ENCODE data around the gene CFAP74. TPM values are rescaled to one million over a fixed set of nuclear protein-coding genes. Genes with fewer than 3 reads are reported as not detected.

CFAP74 gene, protein sequence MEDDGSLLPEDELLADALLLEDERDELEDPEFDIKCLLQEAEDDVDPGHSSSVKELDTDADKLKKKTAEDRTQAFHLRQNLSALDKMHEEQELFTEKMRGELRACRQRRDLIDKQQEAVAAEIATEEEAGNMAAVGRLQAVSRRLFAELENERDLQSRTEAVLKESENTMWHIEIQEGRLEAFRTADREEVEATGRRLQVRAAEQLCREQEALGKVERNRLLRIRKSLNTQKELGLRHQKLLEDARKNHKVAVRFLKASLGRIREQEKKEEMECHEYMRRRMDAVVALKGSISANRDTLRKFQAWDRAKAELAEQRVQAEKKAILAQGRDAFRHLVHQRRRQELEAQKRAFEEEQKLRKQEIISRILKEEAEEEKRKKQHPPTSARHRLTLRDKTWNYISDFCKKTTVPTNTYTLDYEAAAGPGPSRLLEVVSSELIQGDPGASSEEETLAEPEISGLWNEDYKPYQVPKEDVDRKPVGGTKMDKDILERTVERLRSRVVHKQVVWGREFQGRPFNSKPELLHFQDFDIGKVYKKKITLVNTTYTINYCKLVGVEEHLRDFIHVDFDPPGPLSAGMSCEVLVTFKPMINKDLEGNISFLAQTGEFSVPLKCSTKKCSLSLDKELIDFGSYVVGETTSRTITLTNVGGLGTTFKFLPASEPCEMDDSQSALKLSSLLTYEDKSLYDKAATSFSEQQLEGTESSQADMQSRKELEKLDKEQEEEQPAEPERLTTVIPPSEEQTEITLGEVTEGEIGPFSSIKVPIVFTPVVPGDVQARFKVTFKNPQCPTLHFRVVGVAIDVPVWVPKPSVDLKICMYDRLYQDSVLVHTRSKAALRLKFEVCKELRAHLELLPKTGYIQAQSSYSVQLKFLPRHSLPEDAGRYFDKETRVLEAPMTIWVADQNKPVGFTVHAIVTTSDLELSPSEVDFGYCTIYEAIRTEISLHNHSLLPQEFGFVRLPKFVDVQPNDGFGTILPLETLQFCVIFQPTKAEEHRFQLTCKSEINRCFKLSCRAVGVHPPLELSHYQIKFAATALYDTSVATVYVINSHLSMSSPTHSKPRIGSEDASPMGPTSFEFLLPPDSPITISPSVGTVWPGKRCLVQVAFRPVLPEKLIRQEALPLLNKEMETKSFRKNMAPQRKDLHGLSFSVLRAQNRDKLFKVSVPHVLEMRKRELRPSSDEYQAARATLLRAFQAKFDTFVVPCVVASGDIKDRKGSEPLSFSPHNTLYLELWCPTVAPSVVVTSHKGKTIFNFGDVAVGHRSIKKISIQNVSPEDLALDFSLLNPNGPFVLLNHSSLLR (N-terminal part only)
- polyA plus RNA-seq (2011; rRNA removed) (not detected in 2 replicates), polyA minus RNA-seq (2011; rRNA and poly(A)+ RNA removed) (0.05 TPM in 1 of 2 replicates, not detected in the other)

DNA sequence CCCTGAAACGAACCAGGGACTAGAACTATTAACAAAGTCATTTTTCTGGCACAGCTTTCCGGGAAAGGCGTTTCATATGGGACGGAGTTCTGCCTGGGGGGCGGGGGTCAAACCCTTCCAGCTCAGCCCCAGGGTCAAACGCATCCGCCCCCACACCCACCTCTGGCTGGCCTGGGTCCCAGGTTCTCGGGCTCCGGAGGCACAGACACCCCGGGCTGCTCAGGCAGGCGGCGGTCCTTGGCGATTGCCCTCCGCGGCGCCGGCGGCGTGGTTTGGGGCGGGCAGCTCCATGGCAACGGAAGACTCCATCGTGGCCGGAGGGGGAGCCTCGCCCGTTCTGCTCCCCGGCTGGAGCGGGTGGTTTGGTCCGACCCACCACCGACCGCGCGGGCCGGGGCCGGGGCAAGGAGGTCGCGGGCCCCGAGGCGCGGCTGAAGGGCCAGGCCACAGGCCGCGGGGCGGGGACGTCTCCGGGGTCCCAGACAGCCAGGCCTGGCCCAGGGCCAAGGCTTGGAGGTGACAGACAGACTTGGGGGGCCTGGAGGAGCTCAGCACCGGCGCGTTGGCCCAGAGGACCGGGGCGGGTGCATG, at the start of gene CFAP74:
CFAP74 (minus strand) TSS at position 246 of the 591 bp plus-strand sequence. CDS start 12,830 bp downstream, outside the sequence.
- Histone ChIP-seq H3K27ac (ENCODE audit: low read depth, low read length) (no peak within 1 kb of the TSS), H3K9me3 (ENCODE audit: control insufficient read depth, insufficient read depth, low read length) (no peaks in the 10 kb centered on the region), H3K4me3 (ENCODE audit: low read depth, low read length) (0 out of 2 replicates have a peak within 1 kb of the TSS, but pooled peaks have one; percentile 22), H3K27me3 (ENCODE audit: control insufficient read depth, insufficient read depth, low read length) (peaks cover 23% of the 10 kb centered on the region)
- TF ChIP-seq, protein P1, sequence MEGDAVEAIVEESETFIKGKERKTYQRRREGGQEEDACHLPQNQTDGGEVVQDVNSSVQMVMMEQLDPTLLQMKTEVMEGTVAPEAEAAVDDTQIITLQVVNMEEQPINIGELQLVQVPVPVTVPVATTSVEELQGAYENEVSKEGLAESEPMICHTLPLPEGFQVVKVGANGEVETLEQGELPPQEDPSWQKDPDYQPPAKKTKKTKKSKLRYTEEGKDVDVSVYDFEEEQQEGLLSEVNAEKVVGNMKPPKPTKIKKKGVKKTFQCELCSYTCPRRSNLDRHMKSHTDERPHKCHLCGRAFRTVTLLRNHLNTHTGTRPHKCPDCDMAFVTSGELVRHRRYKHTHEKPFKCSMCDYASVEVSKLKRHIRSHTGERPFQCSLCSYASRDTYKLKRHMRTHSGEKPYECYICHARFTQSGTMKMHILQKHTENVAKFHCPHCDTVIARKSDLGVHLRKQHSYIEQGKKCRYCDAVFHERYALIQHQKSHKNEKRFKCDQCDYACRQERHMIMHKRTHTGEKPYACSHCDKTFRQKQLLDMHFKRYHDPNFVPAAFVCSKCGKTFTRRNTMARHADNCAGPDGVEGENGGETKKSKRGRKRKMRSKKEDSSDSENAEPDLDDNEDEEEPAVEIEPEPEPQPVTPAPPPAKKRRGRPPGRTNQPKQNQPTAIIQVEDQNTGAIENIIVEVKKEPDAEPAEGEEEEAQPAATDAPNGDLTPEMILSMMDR (IDR thresholded peaks at IDR 0.05; ENCODE audit: low read depth, low read length), result no peak
- no peak for DNase-seq (ENCODE audit: low read depth, low spot score)
- POLR2A ChIA-PET, result no interaction called here
- CTCF ChIA-PET, result interaction anchor here (1.6 kb wide), 1 partner anchor 41 kb away, joined by 6 read pairs; no protein-coding TSS in a partner anchor

DNA sequence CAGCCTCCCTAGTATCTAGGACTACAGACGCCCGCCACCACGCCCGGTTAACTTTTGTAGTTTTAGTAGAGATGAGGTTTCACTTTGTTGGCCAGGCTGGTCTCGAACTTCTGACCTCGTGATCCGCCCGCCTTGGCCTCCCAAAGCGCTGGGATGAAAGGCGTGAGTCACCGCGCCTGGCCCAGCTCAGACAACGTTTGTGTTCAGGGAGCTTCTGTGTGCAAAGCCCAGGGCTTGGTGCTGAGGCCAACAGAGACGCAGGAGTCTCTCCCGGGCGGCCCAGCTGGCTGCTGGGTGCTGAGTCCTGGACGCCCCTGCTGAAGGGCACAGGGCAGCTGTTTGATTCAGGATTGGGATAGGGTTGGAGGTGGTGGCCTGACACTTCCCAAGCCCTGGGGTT, 49.6 kb upstream of the CFAP74 start:
- CTCF ChIA-PET, result interaction anchor here (0.6 kb wide), 1 partner anchor 29 kb away, joined by 7 read pairs; no protein-coding TSS in a partner anchor
- peaks cover 33% of the 10 kb centered on the region for H3K27me3 ChIP-seq (ENCODE audit: control insufficient read depth, insufficient read depth, low read length)
- peaks cover 11% of the 10 kb centered on the region; the same call in 1 of the 2 replicates for H3K9me3 ChIP-seq (ENCODE audit: control insufficient read depth, insufficient read depth, low read length)
- no peak overlapping the region for H3K27ac ChIP-seq (ENCODE audit: low read depth, low read length)
- DNase-seq (ENCODE audit: low read depth, low spot score), result no peak
- TF ChIP-seq, protein P1 (IDR thresholded peaks at IDR 0.05; ENCODE audit: low read depth, low read length), result no peak
- H3K4me3 ChIP-seq (ENCODE audit: low read depth, low read length), result no peak overlapping the region
- POLR2A ChIA-PET, result no interaction called here

DNA sequence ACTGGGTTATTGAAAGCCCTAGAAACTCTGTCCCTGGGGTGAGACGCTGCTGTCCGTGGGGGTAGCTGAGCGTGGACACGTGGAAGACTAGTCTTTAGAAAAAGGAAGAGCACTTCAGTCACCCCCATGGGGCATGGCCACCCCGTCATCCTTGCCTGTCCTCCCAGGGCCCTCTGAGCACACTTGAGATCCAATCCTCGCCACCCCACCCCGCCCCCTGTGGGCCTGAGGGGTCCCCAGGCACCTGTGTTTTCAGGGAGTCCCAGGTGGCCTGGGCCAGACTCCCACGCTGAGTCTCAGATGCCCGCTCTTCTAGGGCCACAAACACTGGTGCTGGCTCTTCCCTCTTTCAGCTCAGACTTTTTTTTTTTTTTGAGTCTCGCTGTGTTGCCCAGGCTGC, 49.2 kb upstream of the CFAP74 start:
- POLR2A ChIA-PET, result no interaction called here
- H3K27ac ChIP-seq (ENCODE audit: low read depth, low read length), result no peak overlapping the region
- peaks cover 33% of the 10 kb centered on the region for H3K27me3 ChIP-seq (ENCODE audit: control insufficient read depth, insufficient read depth, low read length)
- DNase-seq (ENCODE audit: low read depth, low spot score), result no peak
- no peak overlapping the region for H3K4me3 ChIP-seq (ENCODE audit: low read depth, low read length)
- CTCF ChIA-PET, result interaction anchor here (0.6 kb wide), 1 partner anchor 29 kb away, joined by 7 read pairs; no protein-coding TSS in a partner anchor
- TF ChIP-seq, protein P1 (IDR thresholded peaks at IDR 0.05; ENCODE audit: low read depth, low read length), result no peak
- H3K9me3 ChIP-seq (ENCODE audit: control insufficient read depth, insufficient read depth, low read length), result peaks cover 11% of the 10 kb centered on the region; the same call in 1 of the 2 replicates

DNA sequence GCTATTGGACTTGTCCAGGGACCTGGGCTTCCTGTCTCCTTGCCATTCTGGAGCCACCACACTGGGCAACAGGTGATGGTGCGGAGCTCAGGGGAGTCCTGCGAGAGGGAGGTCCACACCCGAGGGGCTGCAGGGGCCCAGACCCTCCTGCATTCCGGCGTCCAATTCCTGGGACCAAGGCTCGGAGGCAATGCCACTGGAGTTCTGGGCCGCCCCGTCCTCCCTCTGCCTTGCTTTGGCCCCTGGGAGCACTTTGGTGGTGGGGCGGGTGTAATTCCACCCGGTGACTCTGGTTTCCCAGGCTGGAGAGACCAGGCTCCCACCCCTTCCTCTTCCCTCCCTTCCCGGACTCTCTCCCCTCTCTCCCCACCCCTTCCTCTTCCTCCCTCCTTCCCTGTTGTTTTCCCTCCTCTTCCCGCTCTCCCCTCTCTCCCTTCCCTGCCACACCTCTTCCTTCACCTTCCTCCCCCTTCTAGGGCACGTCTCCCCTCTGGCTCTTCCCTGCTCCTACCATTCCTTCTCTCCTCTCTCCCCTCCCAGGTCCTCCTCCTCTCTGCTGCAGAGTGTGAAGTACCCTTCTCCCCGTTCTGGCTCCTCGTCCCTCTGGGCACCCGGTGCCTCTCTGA, 48.6 kb upstream of the CFAP74 start:
- Histone ChIP-seq H3K27me3 (ENCODE audit: control insufficient read depth, insufficient read depth, low read length) (peaks cover 38% of the 10 kb centered on the region), H3K4me3 (ENCODE audit: low read depth, low read length) (no peak overlapping the region), H3K27ac (ENCODE audit: low read depth, low read length) (no peak overlapping the region), H3K9me3 (ENCODE audit: control insufficient read depth, insufficient read depth, low read length) (peaks cover 11% of the 10 kb centered on the region; the same call in 1 of the 2 replicates)
- no peak for DNase-seq (ENCODE audit: low read depth, low spot score)
- TF ChIP-seq, protein P1 (IDR thresholded peaks at IDR 0.05; ENCODE audit: low read depth, low read length), result no peak
- ChIA-PET CTCF (no interaction called here), POLR2A (no interaction called here)

Measured in AG04450 (cell line).